ENCODE data around the gene XAB2.
A peak's percentile ranks its signal among the peaks of the same experiment; 100 is the strongest.

Gene XAB2

GRCh38 chr19:7657131-7657751 is 27.9 kb upstream of the XAB2 start:
- no peak for TF ChIP-seq CTCF (IDR thresholded peaks at IDR 0.05; ENCODE audit: insufficient read depth, low read length, poor library complexity, severe bottlenecking)
- no peaks in the 10 kb centered on the region; the same call in 1 of the 2 replicates for H3K27me3 ChIP-seq (replicated peaks; ENCODE audit: control insufficient read depth, insufficient read depth, low read length)
- DNase-seq (ENCODE audit: extremely low read depth, insufficient read length), result no peak
- H3K36me3 ChIP-seq (ENCODE audit: control insufficient read depth, insufficient read depth, low read length), result no peaks in the 10 kb centered on the region
- H3K4me3 ChIP-seq (replicated peaks; ENCODE audit: low read depth, low read length), result no peak overlapping the region

GRCh38 chr19:7655581-7655980 is 26.2 kb upstream of the XAB2 start:
- H3K4me3 ChIP-seq (replicated peaks; ENCODE audit: low read depth, low read length), result no peak overlapping the region
- no peak for TF ChIP-seq CTCF (IDR thresholded peaks at IDR 0.05; ENCODE audit: insufficient read depth, low read length, poor library complexity, severe bottlenecking)
- no peaks in the 10 kb centered on the region for H3K27me3 ChIP-seq (replicated peaks; ENCODE audit: control insufficient read depth, insufficient read depth, low read length)
- H3K36me3 ChIP-seq (ENCODE audit: control insufficient read depth, insufficient read depth, low read length), result no peaks in the 10 kb centered on the region
- no peak for DNase-seq (ENCODE audit: extremely low read depth, insufficient read length)

- TF ChIP-seq CTCF (IDR thresholded peaks at IDR 0.05; ENCODE audit: insufficient read depth, low read length, poor library complexity, severe bottlenecking), result no peak
- no peaks in the 10 kb centered on the region for H3K27me3 ChIP-seq (replicated peaks; ENCODE audit: control insufficient read depth, insufficient read depth, low read length)
- DNase-seq (ENCODE audit: extremely low read depth, insufficient read length), result no peak
- H3K36me3 ChIP-seq (ENCODE audit: control insufficient read depth, insufficient read depth, low read length), result no peaks in the 10 kb centered on the region
- no peak overlapping the region for H3K4me3 ChIP-seq (replicated peaks; ENCODE audit: low read depth, low read length)
Measured at GRCh38 chr19:7654401-7654800, 25.1 kb upstream of the XAB2 start.

- peak; percentile 83 for DNase-seq (ENCODE audit: extremely low read depth, insufficient read length)
- peak; percentile 94 for TF ChIP-seq CTCF (IDR thresholded peaks at IDR 0.05; ENCODE audit: insufficient read depth, low read length, poor library complexity, severe bottlenecking)
- Histone ChIP-seq H3K4me3 (replicated peaks; ENCODE audit: low read depth, low read length) (peak overlapping the region; percentile 5; the same call in 1 of the 2 replicates), H3K27me3 (replicated peaks; ENCODE audit: control insufficient read depth, insufficient read depth, low read length) (no peaks in the 10 kb centered on the region), H3K36me3 (ENCODE audit: control insufficient read depth, insufficient read depth, low read length) (peaks cover 2% of the 10 kb centered on the region)
Measured at GRCh38 chr19:7652061-7652641, 22.8 kb upstream of the XAB2 start.

- no peak for DNase-seq (ENCODE audit: extremely low read depth, insufficient read length)
- Histone ChIP-seq H3K36me3 (ENCODE audit: control insufficient read depth, insufficient read depth, low read length) (peaks cover 8% of the 10 kb centered on the region), H3K27me3 (replicated peaks; ENCODE audit: control insufficient read depth, insufficient read depth, low read length) (no peaks in the 10 kb centered on the region), H3K4me3 (replicated peaks; ENCODE audit: low read depth, low read length) (no peak overlapping the region)
- no peak for TF ChIP-seq CTCF (IDR thresholded peaks at IDR 0.05; ENCODE audit: insufficient read depth, low read length, poor library complexity, severe bottlenecking)
Measured at GRCh38 chr19:7650148-7650547, 20.8 kb upstream of the XAB2 start.
